NB4 (cell line): Measurements from ENCODE around the gene TSPAN32.

Source experiments
- DNase-seq: peaks from one replicate; pipeline ENCODE4 v3.0.0; 2010; ENCODE audit warnings: low read depth
- H3K4me3 ChIP-seq: one replicate; pipeline ENCODE4 v1.5.1; 2011; ENCODE audit warnings: mild to moderate bottlenecking, low read depth, low read length, moderate library complexity
- CTCF ChIP-seq: IDR thresholded peaks from one replicate; pipeline ENCODE4 v1.5.1; 2012; ENCODE audit warnings: low read depth, low read length
- MAX ChIP-seq: IDR thresholded peaks from 2 replicates; pipeline ENCODE4 v1.6.1; 2011; ENCODE audit warnings: low read depth, low read length
- MYC ChIP-seq: IDR thresholded peaks from 2 replicates; pipeline ENCODE4 v1.6.1; 2011; ENCODE audit warnings: low read depth, low read length
- POLR2A ChIP-seq: IDR thresholded peaks from 2 replicates; pipeline ENCODE4 v1.6.1; 2011; ENCODE audit warnings: mild to moderate bottlenecking; ENCODE audit not compliant: insufficient read length; ENCODE audit errors: extremely low read depth

The TSPAN32 gene

GRCh38 chr11:2319791-2320472 is 18.1 kb downstream of the TSPAN32 start:
- peak; percentile 8 for DNase-seq
- no peak for TF ChIP-seq MAX
- no peak for TF ChIP-seq POLR2A
- no peak for TF ChIP-seq MYC
- TF ChIP-seq CTCF, result no peak
- no peak overlapping the region for H3K4me3 ChIP-seq

GRCh38 chr11:2320568-2321310 is 18.9 kb downstream of the TSPAN32 start:
- H3K4me3 ChIP-seq, result no peak overlapping the region
- DNase-seq, result peak; percentile 12
- TF ChIP-seq POLR2A (no peak), CTCF (no peak), MAX (no peak), MYC (no peak)

- TF ChIP-seq MAX, result no peak
- TF ChIP-seq POLR2A, result no peak
- no peak for TF ChIP-seq CTCF
- no peak for TF ChIP-seq MYC
- DNase-seq, result no peak
Measured at GRCh38 chr11:2321311-2321683, 19.5 kb downstream of the TSPAN32 start.

GRCh38 chr11:2325123-2325522 is 23.3 kb downstream of the TSPAN32 start:
- no peak for DNase-seq
- H3K4me3 ChIP-seq, result no peak overlapping the region
- TF ChIP-seq MYC, result no peak
- TF ChIP-seq MAX, result no peak
- TF ChIP-seq CTCF, result no peak
- TF ChIP-seq POLR2A, result no peak

More at GRCh38 chr11:2321311-2321683, 19.5 kb downstream of the TSPAN32 start:
- H3K4me3 ChIP-seq, result no peak overlapping the region

GRCh38 chr11:2325719-2326118 is 23.9 kb downstream of the TSPAN32 start:
- no peak overlapping the region for H3K4me3 ChIP-seq
- TF ChIP-seq POLR2A (no peak), CTCF (no peak), MYC (no peak), MAX (no peak)
- DNase-seq, result no peak
